SK-N-DZ (cell line): ENCODE results near the gene TGFBRAP1.
A peak's percentile ranks its signal among the peaks of the same experiment; 100 is the strongest.
"Not testable (repeated sequence)": the region's sequence is repeated elsewhere in the genome, so short reads cannot be mapped to it uniquely, and the experiment has no call there.

Experiments
- DNase-seq: peaks from one replicate; pipeline ENCODE4 v3.0.0-alpha.2; 2015; ENCODE audit warnings: low spot score

TGFBRAP1 gene

GRCh38 chr2:105361102-105361889 is 31.8 kb upstream of the TGFBRAP1 start:
- no peak for DNase-seq

- DNase-seq, result no peak
Measured at GRCh38 chr2:105358593-105358992, 29.1 kb upstream of the TGFBRAP1 start.

GRCh38 chr2:105357122-105357521 is 27.6 kb upstream of the TGFBRAP1 start:
- no peak for DNase-seq

- DNase-seq, result no peak
Measured at GRCh38 chr2:105344704-105345345, 15.3 kb upstream of the TGFBRAP1 start.

GRCh38 chr2:105339414-105339813 is 9.9 kb upstream of the TGFBRAP1 start:
- DNase-seq, result no peak

GRCh38 chr2:105338020-105338385 is 8.5 kb upstream of the TGFBRAP1 start:
- no peak for DNase-seq

- DNase-seq, result peak; percentile 91
Measured at GRCh38 chr2:105337122-105338019, 7.8 kb upstream of the TGFBRAP1 start, which contains the start of gene C2orf49. Gene C2orf49 (plus strand): TSS chr2:105337540. CDS start chr2:105337588, 48 bp downstream.

GRCh38 chr2:105336786-105337121 is 7.2 kb upstream of the TGFBRAP1 start:
- DNase-seq, result no peak

GRCh38 chr2:105335469-105335868 is 5.9 kb upstream of the TGFBRAP1 start:
- DNase-seq, result no peak

GRCh38 chr2:105334211-105334610 is 4.7 kb upstream of the TGFBRAP1 start:
- DNase-seq, result no peak

GRCh38 chr2:105330681-105331375 is 1.3 kb upstream of the TGFBRAP1 start:
- DNase-seq, result no peak

- DNase-seq, result peak; percentile 25
Measured at GRCh38 chr2:105329197-105329554, 359 bp downstream of the TGFBRAP1 start.

- DNase-seq, result peak; percentile 26
Measured at GRCh38 chr2:105328281-105329196, 996 bp downstream of the TGFBRAP1 start.

GRCh38 chr2:105327690-105328089 is 1.8 kb downstream of the TGFBRAP1 start:
- no peak for DNase-seq

- not testable (repeated sequence) for DNase-seq
Measured at GRCh38 chr2:105327271-105327670, 2.3 kb downstream of the TGFBRAP1 start.

GRCh38 chr2:105325389-105325963 is 4.1 kb downstream of the TGFBRAP1 start:
- no peak for DNase-seq

- no peak for DNase-seq
Measured at GRCh38 chr2:105324732-105325131, 4.8 kb downstream of the TGFBRAP1 start.

- DNase-seq, result no peak
Measured at GRCh38 chr2:105324101-105324500, 5.4 kb downstream of the TGFBRAP1 start.

GRCh38 chr2:105323111-105323510 is 6.4 kb downstream of the TGFBRAP1 start:
- no peak for DNase-seq
